Stimulated activated CD4-positive, alpha-beta T cell treated with anti-CD3 and anti-CD28 coated beads, Interleukin-1b, Interleukin-23, amount 100 ng/mL, for 1 hour (primary cell): ENCODE data around the gene GABRQ.

Source experiments
- DNase-seq, 2 donors: peaks; one replicate each; pipeline ENCODE4 v3.0.0-alpha.2; 2020; ENCODE audit warnings: low read depth in 2 of 2

GABRQ gene

GRCh38 chrX:152637649-152638442 lies at the start of gene GABRQ:
Gene GABRQ (plus strand): TSS chrX:152637895. CDS start chrX:152638203, 308 bp downstream.
- no peak for DNase-seq

DNA sequence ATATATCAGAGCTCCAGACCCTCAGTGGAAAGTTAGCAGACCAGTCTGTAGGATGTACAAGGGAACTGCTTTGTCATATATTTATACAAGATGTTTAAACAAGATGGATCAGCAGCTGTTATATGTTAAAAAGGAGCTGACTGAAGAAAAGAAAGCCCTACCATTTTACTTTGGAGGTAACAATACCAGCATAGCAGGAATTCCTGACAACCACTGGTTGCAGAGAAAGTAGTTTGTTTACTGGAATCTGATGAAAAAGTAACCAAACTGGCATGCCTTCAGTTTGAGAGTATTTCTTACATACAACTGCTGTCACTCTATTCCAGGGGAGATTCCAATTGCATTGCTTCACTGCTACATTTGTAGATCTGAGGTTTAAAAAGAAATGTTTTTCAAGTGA lies 49.5 kb upstream of the GABRQ start:
- no peak for DNase-seq

DNA sequence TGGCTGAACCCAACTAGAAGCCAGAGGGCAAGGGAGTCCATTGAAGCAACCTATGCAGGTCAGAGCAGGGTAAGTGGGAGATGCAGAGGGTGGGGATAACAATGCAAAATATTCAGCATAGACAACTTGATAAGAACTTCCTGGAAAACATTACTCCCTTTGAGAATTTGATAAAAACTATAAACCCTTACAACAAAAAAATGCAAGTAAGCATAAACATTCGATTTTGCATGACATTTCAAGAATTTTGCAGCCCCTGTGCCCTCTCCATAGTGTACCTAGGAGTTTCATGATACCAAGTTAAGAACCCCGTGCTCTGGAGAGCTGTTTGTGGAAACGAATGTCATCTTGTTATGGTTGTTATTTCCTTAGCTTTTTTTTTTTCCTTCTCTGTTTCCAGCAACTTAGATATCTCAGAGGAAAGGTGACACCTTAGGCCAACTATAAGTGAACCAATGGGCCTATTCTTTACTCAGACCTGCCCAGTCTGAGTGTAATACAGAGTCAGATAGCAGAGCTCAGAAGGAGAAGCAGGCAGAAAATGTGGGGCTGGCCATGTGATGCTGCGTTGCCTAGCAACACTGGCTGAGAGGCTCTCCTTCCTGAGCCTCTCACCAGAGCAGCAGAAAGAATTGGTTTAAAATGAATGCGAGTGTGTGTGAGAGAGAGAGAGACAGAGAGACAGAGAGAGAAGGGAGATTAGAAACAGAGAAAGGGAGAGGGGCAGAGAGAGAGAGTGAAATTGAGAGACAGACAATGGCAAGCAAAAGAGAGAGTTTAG lies 36.7 kb upstream of the GABRQ start:
- no peak for DNase-seq

DNA sequence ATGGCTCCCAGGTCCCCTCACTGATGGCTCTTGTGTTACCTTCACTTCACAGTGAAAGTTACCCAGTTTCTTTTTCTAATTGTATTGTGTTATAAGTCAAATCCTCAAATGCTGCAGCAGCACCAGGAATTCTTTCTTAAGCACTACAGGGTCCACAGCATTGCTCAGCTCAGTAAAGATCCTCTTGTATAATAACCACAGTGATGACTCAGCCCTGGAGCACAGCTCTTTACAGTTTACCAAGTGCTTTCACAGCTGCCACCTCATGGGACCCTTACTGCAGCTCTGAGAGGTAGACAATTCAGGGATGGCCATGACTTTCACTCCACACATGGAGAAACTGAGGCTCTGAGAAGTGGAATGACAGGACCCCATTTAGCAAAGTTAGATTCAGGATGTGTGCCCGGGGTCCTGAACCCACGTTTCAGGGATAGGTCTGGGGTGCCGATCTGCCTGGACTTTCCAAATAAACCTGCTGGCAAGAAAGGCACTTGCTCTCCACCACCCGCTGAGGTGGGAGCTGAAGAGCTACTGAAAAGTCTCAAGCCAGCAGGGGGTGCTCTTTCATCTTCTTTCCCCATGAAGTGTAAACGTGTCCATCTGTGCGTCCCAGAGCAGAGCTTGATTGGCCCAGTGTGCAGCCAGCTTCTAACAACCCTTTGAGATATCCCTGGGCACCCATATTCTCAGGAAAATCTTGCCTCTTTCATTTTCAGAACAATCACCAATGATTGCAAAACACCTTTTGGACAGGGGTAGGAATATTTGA lies 35.7 kb upstream of the GABRQ start:
- no peak for DNase-seq

DNA sequence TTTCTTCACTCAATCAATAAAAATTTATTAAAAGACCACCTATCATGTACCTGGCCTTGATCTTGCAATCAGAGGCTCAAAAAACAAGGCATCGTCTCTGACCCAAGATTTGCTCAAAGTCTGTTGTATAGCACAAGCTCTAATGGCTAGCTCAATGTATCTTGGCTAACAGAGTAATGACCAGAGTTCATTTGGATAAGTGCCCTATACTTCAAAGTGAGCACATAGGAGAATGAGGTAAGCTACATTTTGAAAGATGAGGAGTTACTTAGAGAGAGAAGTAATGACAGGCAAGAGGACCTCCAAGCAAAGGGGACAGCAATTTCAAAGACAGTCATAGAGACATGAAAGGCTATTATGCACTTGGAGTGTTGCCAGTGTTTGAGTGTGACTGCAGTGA lies 22.9 kb upstream of the GABRQ start:
- DNase-seq = no peak

DNA sequence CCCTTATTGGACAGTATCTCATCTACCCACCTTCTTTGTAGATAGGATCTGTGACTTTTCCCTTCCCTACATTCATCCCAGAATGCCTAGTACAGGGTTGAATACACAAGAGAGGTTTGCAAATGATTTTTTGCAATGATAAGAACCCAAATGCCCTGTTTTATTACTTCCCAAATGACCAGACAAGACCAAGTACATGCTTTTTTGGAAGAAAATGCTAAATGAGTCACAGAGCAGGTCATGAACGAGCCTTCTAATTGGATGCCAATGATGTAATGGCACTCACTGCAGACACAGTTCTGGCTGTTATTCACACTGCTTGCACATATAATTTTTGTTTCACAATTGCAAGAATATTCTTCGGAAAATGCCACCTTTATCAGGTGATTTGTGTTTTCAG lies 17.8 kb upstream of the GABRQ start:
- DNase-seq = no peak

DNA sequence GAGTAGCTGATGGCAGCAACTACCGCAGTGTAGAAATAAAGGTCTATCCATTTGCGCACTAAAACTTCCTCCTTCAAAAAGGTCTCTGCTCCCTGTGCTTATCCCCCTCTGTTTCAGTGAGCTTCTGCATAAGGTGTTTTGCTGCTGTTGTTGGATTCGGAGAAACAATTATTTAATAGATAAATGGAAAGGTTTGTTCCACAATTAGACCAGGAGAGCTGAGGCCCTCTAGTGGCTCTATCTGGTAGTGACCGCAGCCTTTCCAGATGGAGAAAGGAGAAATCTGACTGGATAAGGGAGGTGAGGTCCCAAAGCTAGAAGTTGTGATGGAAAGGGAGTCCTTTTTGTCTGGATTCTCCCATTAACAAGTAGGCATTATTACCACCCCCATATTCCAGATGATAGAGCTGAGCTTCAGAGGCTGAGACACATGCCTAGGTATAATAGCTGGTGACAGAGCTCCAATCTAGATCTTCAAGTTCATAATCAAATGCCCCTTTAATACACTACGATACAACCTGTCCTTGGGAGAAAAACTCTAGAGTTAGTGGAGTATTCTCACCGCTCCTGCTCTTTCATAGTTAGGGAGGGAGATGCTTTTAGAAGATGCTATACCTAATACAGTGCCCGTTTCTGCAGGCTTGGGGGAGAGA lies 5.1 kb upstream of the GABRQ start:
- no peak for DNase-seq

GRCh38 chrX:152635941-152636340 lies 1.8 kb upstream of the GABRQ start:
- DNase-seq = no peak

DNA sequence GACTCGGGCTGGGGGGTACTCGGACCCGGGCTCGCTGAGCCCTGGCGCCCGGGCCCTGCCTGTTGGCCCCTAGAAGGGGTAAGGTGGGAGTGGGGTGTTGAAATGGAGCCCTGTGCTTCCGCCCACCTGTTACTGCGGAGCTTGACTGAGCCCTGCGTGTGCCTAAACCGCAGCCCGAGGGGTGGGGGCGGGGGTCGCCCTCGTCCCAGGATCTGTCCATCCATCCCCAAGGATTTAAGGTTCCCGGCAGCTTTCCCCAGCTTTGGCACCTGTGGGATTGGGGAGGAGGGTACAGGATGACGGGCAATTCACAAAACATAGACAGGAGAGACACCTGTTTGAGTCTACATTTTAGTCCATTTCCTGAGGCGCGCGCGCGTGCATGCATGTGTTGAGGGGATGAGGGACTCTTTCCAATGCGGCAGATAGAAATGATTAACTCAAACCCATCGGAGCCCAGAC lies 779 bp downstream of the GABRQ start:
- DNase-seq = no peak

DNA sequence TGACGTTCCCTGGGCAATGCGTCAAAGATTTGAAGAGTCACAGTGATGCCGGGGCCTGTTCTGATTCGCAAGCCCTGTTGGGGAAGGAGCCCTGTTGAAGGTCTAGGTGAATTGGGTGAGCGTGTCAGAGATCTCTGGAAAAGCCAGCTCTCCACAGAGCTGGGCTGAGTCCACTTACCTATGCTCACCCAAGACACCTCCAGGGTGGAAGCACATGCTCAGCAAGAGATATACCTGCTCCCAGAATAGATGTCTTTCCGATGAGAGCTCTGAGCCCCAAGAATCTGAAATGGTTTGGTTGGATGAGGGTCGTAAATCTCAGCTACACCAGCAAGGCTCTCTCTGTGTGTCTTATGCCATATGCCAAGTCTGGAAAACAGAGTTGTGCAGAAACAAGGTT lies 1.7 kb downstream of the GABRQ start:
- DNase-seq = no peak

- no peak for DNase-seq
These were observed 2.5 kb downstream of the GABRQ start for GRCh38 chrX:152640034-152640818.

GRCh38 chrX:152641256-152641875 lies 3.7 kb downstream of the GABRQ start:
- DNase-seq = no peak

- DNase-seq = no peak
These were observed 4.3 kb downstream of the GABRQ start for GRCh38 chrX:152641996-152642395.

- no peak for DNase-seq
These were observed 5.4 kb downstream of the GABRQ start for GRCh38 chrX:152642931-152643564.

DNA sequence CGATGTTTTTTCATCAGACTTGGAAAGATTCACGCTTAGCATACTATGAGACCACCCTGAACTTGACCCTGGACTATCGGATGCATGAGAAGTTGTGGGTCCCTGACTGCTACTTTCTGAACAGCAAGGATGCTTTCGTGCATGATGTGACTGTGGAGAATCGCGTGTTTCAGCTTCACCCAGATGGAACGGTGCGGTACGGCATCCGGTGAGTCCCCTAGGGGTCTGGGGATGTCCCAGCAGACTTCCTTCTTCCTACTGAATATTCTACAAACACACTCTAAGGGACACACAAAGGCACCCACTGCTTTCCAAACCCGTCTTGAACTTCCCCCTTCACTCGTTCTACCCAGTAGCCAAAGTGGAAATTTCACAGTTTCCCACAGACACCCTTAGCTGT lies 9.3 kb downstream of the GABRQ start:
- DNase-seq = no peak

DNA sequence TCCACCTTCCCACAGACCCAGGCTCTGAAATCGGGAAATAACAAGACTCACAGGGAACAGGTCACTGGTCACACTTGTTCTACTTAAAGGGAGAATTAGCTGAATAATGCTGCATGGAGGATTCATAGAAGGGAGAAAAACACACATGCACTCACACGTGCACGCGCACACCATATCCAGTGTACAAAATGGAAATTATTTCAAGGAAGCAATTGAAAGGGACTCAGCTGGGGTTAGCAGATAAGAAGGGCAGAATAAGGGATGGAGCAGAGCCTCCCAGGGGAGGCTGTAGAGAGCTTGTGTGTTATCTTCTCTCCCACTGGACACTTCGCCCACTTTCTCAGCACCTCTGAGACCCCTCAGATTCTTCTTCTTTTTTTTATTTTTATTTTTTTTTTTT lies 10.3 kb downstream of the GABRQ start:
- no peak for DNase-seq

DNA sequence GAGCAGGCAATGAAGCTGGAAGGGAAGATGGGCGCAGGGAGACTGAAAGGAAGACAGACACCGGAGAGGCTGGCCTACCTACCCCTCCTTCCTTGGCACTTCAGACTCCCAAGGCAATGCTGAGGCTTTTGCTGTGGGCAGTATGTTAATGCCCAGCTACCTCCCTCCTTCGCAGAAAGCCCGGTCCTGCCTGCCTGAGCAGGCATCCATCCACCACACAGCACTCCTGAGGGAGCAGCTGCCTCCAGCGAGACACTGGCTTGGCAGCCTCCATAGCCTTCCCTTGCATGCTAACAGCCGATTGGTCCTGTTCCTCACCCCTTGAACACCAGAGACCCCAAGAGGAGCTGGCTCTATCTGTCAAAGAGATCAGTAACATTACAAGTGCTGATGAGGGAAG lies 14.4 kb downstream of the GABRQ start:
- no peak for DNase-seq

- DNase-seq = no peak
These were observed 14.8 kb downstream of the GABRQ start for GRCh38 chrX:152652467-152652866.

DNA sequence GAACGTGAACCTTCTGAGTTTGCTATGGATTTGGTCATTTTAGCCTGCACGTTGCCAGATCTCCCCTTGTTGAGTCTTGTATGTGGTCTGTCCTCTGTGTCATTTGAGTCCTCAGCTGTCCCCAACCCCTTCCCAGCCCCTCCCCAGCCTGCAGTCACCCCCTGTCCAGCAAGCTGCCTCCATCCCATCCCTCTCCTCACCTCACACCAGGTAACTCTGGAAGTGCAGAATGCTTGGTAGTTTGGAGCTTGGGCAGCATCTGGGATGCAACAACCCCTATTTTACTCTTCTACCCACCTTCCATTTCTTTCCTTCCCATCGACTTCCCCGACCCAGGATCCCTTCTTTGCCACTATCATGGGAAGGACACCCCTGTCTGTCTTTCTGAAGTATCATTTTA lies 18.4 kb downstream of the GABRQ start:
- DNase-seq = no peak

DNA sequence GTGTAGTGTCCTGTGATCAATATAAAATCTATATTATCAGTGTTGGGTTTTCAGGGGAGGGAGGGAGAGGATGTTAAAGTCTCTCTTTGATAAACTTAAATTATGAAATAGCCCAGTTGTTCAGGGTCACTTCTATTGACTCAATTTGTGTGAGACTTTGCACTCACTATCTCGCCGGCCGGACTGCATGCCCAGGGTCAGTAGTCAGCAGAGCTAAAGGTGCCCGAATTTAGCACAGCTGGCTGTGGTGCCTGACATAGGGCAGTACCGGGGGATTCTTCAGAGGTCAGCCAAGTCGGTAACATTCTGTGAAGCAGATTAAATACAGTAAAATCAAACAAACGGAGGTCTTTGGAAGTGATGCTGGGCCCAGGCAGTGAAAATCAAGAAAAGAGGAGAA lies 19.2 kb downstream of the GABRQ start:
- DNase-seq = no peak
